ENCODE measurements around the gene MYO1D.

Gene MYO1D

DNA sequence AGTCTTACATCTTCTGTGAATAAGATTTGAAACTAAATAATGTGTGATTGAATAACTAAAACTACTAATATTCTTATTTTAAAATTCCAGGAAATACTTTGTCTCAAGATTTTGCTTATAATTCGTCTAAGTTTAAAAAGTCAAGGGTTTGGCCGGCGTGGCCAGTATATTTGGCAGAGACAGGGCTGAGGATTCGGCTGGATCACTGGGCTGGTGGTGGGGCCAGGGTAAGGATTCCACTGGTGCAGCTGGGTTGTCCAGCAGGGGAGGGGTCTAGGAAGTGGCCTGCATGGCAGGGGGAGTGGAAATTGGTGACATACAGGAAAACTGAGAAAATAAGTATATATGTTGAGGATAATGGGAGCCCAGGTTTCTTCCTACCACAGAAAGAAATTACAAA is 75.7 kb downstream of the MYO1D start:
- no peak for DNase-seq (ENCODE audit: low read depth)
- TF ChIP-seq, protein P1, sequence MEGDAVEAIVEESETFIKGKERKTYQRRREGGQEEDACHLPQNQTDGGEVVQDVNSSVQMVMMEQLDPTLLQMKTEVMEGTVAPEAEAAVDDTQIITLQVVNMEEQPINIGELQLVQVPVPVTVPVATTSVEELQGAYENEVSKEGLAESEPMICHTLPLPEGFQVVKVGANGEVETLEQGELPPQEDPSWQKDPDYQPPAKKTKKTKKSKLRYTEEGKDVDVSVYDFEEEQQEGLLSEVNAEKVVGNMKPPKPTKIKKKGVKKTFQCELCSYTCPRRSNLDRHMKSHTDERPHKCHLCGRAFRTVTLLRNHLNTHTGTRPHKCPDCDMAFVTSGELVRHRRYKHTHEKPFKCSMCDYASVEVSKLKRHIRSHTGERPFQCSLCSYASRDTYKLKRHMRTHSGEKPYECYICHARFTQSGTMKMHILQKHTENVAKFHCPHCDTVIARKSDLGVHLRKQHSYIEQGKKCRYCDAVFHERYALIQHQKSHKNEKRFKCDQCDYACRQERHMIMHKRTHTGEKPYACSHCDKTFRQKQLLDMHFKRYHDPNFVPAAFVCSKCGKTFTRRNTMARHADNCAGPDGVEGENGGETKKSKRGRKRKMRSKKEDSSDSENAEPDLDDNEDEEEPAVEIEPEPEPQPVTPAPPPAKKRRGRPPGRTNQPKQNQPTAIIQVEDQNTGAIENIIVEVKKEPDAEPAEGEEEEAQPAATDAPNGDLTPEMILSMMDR (IDR thresholded peaks at IDR 0.05; ENCODE audit: control insufficient read depth, extremely low read depth, insufficient read depth), result no peak
- H3K4me3 ChIP-seq (ENCODE audit: low read depth, low read length), result no peak overlapping the region

DNA sequence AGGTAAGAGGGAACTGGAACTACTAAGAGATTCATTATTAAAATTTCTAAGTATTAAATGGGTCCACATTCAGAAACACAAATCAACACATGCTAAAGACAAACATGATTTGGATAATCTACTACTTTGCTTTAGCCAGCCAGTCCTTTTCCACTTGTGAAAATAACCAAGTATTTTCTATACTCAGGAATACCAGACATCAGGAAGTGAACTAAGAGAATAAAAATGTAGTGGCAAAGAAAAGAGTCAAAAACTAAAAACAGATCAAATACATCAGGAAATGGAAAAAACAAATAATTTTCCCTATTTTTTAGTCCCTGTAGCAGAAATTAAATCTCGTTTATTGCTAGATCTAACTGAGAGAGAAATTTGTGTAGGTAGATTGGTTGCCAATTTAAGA is 78.0 kb downstream of the MYO1D start:
- TF ChIP-seq, protein P1 (IDR thresholded peaks at IDR 0.05; ENCODE audit: control insufficient read depth, extremely low read depth, insufficient read depth), result no peak
- H3K4me3 ChIP-seq (ENCODE audit: low read depth, low read length), result no peak overlapping the region
- DNase-seq (ENCODE audit: low read depth), result no peak

DNA sequence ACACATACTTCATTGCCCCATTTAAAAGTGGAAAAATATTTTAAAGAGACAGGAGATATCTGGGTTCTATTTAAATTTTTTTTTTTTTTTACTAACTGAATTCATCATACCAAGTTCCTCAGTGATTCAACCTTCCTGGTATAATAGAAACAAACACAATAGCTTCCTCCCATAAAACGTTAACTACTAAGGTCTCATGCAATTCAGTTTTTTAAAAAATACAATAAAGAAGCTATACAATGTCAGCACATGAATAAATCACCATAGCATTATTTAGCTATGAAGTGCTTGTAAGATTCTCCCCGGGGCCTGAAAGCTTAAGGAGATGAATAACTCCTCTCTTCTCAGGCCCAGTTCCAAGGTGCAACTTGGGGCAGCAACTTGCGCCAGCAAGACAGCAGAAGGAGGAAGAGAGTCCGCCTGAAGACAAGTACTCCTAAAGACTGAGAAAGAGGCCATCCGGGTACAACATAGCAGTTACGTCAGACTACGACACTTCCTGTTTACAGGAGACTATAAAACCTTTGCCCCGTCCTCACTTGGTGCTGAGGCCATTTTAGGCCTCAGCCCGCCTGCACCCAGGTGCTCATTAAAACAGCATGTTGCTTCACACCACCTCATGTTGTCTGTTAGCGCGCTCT is 81.5 kb downstream of the MYO1D start:
- no peak for DNase-seq (ENCODE audit: low read depth)
- no peak overlapping the region for H3K4me3 ChIP-seq (ENCODE audit: low read depth, low read length)
- TF ChIP-seq, protein P1 (IDR thresholded peaks at IDR 0.05; ENCODE audit: control insufficient read depth, extremely low read depth, insufficient read depth), result no peak

DNA sequence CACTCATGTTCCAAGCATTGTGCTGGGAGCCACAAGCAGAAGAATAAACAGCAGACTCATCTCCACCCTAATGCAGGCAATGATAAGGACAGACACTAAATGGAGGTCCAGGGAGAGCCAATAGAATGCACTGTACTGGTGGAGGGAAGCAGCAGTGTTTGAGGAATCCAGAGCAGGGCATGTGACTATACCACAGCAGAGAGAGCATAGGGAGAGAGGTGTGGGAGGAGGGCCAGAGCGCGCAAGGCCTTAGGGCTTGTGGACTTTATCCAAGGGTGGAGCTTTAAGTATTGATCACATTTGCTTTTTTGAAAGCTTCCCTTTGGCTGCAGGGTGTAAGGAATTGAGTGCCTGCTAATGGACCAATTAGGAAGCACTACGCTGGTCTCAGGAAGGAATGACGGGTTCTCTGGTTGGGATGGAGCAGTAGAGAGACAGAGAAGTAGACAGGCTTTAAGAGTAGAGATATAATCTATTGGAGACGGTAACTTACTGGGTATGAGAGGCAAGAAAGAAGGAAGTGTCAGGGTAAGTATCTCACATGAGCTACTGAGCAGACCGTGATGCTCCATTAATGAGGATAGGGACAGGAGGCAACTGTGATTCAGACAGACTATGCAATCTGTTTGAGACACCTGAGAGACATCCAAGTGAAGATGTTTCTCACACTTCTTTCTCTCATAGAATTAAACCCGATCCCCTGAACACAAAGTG is 82.2 kb downstream of the MYO1D start:
- DNase-seq (ENCODE audit: low read depth), result no peak
- no peak overlapping the region for H3K4me3 ChIP-seq (ENCODE audit: low read depth, low read length)
- TF ChIP-seq, protein P1 (IDR thresholded peaks at IDR 0.05; ENCODE audit: control insufficient read depth, extremely low read depth, insufficient read depth), result no peak

DNA sequence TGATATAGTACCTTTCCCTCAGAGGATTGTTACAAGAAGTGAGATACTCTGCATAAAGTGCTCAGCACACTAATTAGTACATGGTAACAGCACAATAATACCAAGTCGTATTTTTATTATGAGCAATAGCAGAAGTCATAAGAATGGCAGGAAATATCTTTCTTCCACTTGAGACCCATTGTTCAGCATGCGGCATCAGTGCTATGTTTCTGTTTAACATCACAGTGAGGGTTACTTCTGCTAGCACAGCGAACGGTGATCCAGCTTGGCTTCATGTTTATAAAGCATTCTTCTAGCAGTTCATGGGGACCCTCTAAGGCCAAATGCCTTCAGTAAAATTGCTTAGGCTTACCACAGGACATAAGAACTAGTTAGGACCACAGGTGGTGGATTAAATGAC is 83.1 kb downstream of the MYO1D start:
- TF ChIP-seq, protein P1 (IDR thresholded peaks at IDR 0.05; ENCODE audit: control insufficient read depth, extremely low read depth, insufficient read depth), result no peak
- H3K4me3 ChIP-seq (ENCODE audit: low read depth, low read length), result no peak overlapping the region
- DNase-seq (ENCODE audit: low read depth), result no peak

DNA sequence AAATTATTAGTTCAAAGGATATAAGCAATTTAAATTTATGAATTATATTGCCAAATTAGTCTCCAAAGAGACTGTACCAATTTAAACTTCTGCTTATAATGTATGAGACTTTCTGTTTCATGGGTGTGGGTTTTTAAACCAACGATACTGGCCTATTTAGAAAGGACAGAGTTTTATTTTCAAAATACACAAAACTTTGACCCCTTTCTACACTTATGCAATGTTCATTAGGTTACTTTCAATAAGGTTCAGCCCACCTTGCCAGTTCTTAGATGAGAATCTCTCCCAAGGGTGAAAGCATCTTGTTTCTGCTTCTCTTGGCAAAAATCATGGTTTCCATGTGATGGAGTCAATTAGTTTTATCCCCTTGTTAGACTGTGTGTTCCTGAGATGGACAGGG is 84.7 kb downstream of the MYO1D start:
- DNase-seq (ENCODE audit: low read depth), result no peak
- TF ChIP-seq, protein P1 (IDR thresholded peaks at IDR 0.05; ENCODE audit: control insufficient read depth, extremely low read depth, insufficient read depth), result no peak
- no peak overlapping the region for H3K4me3 ChIP-seq (ENCODE audit: low read depth, low read length)
